ENCODE data around the gene MCF2L. TPM values are rescaled to one million over a fixed set of nuclear protein-coding genes. Genes with fewer than 3 reads are reported as not detected.
"Not testable (repeated sequence)": the region's sequence is repeated elsewhere in the genome, so short reads cannot be mapped to it uniquely, and the experiment has no call there.

MCF2L gene
- total RNA-seq, 1 experiment from 2014 or later, result 21.3 TPM

DNA sequence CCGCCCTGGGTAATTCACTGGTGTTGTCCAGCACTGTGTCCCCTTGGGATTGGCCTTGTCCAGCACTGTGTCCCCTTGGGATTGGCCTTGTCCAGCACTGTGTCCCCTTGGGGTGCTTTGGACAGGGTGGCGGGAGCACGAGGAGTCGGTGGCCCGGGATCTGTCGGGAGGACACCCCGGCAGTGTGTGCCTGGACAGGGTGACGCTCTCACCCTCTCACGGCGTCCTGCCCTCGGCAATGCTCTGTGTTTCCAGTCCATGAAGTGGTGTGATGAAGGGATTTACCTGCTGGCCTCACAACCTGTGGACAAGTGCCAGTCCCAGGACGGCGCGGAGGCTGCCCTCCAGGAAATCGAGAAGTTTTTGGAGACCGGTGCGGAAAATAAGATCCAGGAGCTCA is 106.7 kb downstream of the MCF2L start:
- Histone ChIP-seq H3K4me3 (ENCODE audit: insufficient read depth, low read depth, low read length) (no peak overlapping the region), H3K27me3 (ENCODE audit: control insufficient read depth, insufficient read depth, low read length) (no peaks in the 10 kb centered on the region), H3K36me3 (replicated peaks; ENCODE audit: control insufficient read depth, insufficient read depth, low read length) (no peaks in the 10 kb centered on the region)
- no peak for DNase-seq

- peak; percentile 57 for DNase-seq
- no peaks in the 10 kb centered on the region for H3K36me3 ChIP-seq (replicated peaks; ENCODE audit: control insufficient read depth, insufficient read depth, low read length)
- no peak overlapping the region for H3K4me3 ChIP-seq (ENCODE audit: insufficient read depth, low read depth, low read length)
- no peaks in the 10 kb centered on the region for H3K27me3 ChIP-seq (ENCODE audit: control insufficient read depth, insufficient read depth, low read length)
These were observed 107.8 kb downstream of the MCF2L start for GRCh38 chr13:113076681-113077401.

- H3K27me3 ChIP-seq (ENCODE audit: control insufficient read depth, insufficient read depth, low read length), result no peaks in the 10 kb centered on the region
- peak; percentile 54 for DNase-seq
- no peaks in the 10 kb centered on the region for H3K36me3 ChIP-seq (replicated peaks; ENCODE audit: control insufficient read depth, insufficient read depth, low read length)
- H3K4me3 ChIP-seq (ENCODE audit: insufficient read depth, low read depth, low read length), result no peak overlapping the region
These were observed 108.5 kb downstream of the MCF2L start for GRCh38 chr13:113077566-113077952.

DNA sequence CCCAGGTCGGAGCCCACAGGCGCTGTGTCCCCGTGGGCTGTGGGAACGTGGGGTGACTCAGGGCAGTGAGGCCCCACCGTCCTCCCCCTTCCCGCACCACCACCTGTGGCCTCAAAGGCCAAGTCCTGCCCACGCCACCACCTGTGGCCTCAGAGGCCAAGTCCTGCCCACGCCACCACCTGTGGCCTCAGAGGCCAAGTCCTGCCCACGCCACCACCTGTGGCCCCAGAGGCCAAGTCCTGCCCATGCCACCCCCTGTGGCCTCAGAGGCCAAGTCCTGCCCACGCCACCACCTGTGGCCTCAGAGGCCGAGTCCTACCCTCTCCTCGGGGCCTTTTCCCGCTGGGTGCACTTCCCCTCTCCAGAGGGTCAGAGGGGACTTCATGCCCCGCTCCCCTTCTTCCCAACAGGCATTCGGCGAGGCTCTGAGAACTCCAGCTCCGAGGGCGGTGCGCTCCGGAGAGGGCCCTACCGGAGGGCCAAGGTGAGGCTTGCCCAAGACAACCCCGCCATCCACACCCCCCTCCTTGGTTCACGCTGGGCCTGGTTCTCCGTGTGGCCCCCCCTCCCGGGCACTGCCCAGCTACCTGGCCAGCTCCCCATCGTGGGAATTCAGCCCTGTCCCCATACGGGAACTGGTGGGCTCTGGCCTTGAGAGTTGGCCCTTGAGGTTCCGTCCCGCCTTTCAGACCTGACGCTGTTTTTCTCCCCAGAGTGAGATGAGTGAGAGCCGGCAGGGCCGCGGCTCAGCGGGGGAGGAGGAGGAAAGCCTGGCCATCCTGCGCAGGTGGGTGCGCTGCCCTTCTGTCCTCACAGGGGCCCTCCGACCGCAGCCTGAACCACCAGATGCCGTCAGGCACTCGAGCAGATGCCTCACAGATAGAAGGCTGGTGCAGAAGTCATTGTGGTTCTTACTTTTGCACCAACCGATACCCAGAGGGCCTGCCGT is 109.2 kb downstream of the MCF2L start:
- peak; percentile 61 for DNase-seq
- Histone ChIP-seq H3K4me3 (ENCODE audit: insufficient read depth, low read depth, low read length) (no peak overlapping the region), H3K36me3 (replicated peaks; ENCODE audit: control insufficient read depth, insufficient read depth, low read length) (no peaks in the 10 kb centered on the region), H3K27me3 (ENCODE audit: control insufficient read depth, insufficient read depth, low read length) (no peaks in the 10 kb centered on the region)

- DNase-seq, result peak; percentile 42
- H3K27me3 ChIP-seq (ENCODE audit: control insufficient read depth, insufficient read depth, low read length), result no peaks in the 10 kb centered on the region
- no peak overlapping the region for H3K4me3 ChIP-seq (ENCODE audit: insufficient read depth, low read depth, low read length)
- no peaks in the 10 kb centered on the region for H3K36me3 ChIP-seq (replicated peaks; ENCODE audit: control insufficient read depth, insufficient read depth, low read length)
These were observed 110.1 kb downstream of the MCF2L start for GRCh38 chr13:113078902-113079780.

DNA sequence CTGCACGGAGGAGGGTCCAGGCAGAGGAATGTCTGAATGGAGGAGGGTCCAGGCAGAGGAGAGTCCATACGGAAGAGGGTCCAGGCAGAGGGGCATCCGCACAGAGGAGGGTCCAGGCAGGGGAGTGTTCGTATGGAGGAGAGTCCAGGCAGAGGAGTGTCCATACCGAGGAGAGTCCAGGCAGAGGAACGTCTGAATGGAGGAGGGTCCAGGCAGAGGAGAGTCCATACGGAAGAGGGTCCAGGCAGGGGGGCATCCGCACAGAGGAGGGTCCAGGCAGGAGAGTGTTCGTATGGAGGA is 110.7 kb downstream of the MCF2L start:
- not testable (repeated sequence) for DNase-seq; H3K36me3 ChIP-seq (replicated peaks; ENCODE audit: control insufficient read depth, insufficient read depth, low read length); H3K27me3 ChIP-seq (ENCODE audit: control insufficient read depth, insufficient read depth, low read length); H3K4me3 ChIP-seq (ENCODE audit: insufficient read depth, low read depth, low read length)

DNA sequence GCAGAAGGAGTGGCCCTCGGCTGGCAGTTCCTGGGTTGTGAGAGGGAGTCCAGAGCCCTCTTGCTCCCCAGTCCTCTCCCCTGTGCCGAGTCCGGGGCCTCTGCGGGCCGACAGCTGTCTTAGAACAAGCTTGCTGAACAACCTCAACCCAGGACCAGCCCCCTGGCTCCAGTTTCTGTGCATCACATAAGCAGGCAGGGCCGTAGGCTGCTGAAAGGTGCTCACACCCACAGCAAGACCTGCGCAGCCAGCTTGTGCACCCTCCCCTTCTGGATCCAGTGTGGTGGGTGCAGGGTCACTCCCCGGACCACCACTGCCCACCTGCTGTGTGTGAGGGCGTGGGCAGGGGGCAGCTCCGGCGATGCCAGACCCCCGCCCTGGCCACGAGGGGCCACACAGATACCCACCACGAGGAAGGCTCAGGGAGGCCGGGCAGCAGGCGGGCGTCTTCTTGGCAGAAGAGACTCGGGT is 111.4 kb downstream of the MCF2L start:
- H3K36me3 ChIP-seq (replicated peaks; ENCODE audit: control insufficient read depth, insufficient read depth, low read length), result no peaks in the 10 kb centered on the region
- no peak overlapping the region for H3K4me3 ChIP-seq (ENCODE audit: insufficient read depth, low read depth, low read length)
- no peaks in the 10 kb centered on the region for H3K27me3 ChIP-seq (ENCODE audit: control insufficient read depth, insufficient read depth, low read length)
- peak; percentile 52 for DNase-seq

DNA sequence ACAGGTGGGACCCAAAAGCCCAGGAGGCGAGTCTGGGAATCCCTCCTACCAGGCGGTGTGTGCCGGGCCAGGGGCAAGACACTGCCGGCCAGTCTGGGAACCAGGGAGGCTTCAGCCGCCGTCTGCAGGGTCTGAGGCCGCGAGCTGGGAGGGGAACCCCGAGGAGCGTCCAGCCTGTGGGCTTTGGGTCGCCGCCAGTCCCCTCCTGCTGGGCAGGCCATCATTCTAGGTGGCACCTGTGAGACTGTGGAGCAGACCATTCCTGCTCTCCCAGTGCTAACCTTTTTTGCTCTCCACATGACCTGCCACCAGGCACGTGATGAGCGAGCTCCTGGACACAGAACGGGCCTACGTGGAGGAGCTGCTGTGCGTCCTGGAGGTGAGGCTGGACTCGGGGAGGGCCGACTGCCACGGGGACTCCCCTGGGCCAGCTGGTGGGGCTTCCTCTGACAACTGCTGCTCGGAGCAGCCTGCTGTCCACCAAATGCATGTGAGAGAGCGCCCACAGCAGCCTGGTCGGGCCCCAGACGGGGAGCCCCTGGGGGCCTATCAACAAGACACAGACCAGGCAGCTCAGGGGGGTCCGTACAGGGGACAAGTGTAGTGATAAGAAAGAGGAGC is 112.0 kb downstream of the MCF2L start:
- Histone ChIP-seq H3K4me3 (ENCODE audit: insufficient read depth, low read depth, low read length) (no peak overlapping the region), H3K36me3 (replicated peaks; ENCODE audit: control insufficient read depth, insufficient read depth, low read length) (no peaks in the 10 kb centered on the region)
- peak; percentile 51 for DNase-seq

GRCh38 chr13:113082198-113083021 is 113.4 kb downstream of the MCF2L start:
- Histone ChIP-seq H3K4me3 (ENCODE audit: insufficient read depth, low read depth, low read length) (no peak overlapping the region), H3K27me3 (ENCODE audit: control insufficient read depth, insufficient read depth, low read length) (no peaks in the 10 kb centered on the region), H3K36me3 (replicated peaks; ENCODE audit: control insufficient read depth, insufficient read depth, low read length) (no peaks in the 10 kb centered on the region; the same call in 1 of the 2 replicates)
- peak; percentile 43 for DNase-seq

More for the DNA sequence above, 112.0 kb downstream of the MCF2L start:
- no peaks in the 10 kb centered on the region for H3K27me3 ChIP-seq (ENCODE audit: control insufficient read depth, insufficient read depth, low read length)

- H3K36me3 ChIP-seq (replicated peaks; ENCODE audit: control insufficient read depth, insufficient read depth, low read length), result no peaks in the 10 kb centered on the region; the same call in 1 of the 2 replicates
- H3K27me3 ChIP-seq (ENCODE audit: control insufficient read depth, insufficient read depth, low read length), result no peaks in the 10 kb centered on the region
- no peak for DNase-seq
- no peak overlapping the region for H3K4me3 ChIP-seq (ENCODE audit: insufficient read depth, low read depth, low read length)
These were observed 114.0 kb downstream of the MCF2L start for GRCh38 chr13:113083022-113083373.

DNA sequence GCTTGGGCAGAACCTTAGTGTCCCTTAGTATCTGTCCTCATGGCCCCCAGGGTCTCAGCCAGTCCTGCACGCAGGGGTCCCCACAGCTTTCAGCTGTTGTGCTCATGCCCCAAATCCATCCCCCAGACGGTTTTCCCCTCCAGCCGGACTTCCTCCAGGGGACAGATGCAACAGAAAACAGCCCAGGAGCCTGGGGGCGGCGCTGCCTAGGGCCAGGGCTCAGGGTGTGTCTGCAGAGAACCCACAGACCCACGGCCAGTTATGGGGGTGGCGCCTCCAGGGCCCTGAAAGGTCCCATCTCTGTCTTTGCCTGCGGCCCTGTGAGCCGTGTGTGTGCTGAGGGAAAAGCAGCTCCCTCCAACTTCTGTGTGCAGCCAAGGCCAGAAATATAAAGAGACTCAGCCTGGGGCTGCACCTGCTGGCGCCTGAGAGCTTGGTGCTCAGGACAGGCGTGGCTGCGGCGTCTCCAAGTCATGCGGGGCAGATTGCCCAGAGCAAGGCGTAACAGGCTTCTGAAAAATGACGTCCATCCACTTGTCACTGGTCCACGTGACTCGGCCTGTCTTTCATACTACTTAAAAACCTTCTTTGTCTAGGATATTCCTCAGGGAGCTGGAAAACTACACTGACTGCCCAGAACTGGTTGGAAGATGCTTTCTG is 114.5 kb downstream of the MCF2L start:
- Histone ChIP-seq H3K27me3 (ENCODE audit: control insufficient read depth, insufficient read depth, low read length) (no peaks in the 10 kb centered on the region), H3K4me3 (ENCODE audit: insufficient read depth, low read depth, low read length) (no peak overlapping the region), H3K36me3 (replicated peaks; ENCODE audit: control insufficient read depth, insufficient read depth, low read length) (no peaks in the 10 kb centered on the region; the same call in 1 of the 2 replicates)
- no peak for DNase-seq

- DNase-seq, result peak; percentile 84
- no peaks in the 10 kb centered on the region; the same call in 1 of the 2 replicates for H3K36me3 ChIP-seq (replicated peaks; ENCODE audit: control insufficient read depth, insufficient read depth, low read length)
- H3K27me3 ChIP-seq (ENCODE audit: control insufficient read depth, insufficient read depth, low read length), result no peaks in the 10 kb centered on the region
- no peak overlapping the region for H3K4me3 ChIP-seq (ENCODE audit: insufficient read depth, low read depth, low read length)
These were observed 115.3 kb downstream of the MCF2L start for GRCh38 chr13:113084094-113084942.
